Stomach (tissue), 4 donors: ENCODE measurements around the gene CDC37L1.

Experiments used
- POLR2AphosphoS5 ChIP-seq, 3 donors: sonication (generic); formaldehyde crosslinking; IDR thresholded peaks; one replicate each; pipeline ENCODE4 v1.6.1; 2016; ENCODE audit warnings: antibody characterized with exemption in 3 of 3
- TF ChIP-seq, protein P1 (sequence below), 7 experiments: fragments of 450-650 bp in 4 of 7; fragments of 200-600 bp in 3 of 7; sonication (generic) in 3 of 7; IDR thresholded peaks; one replicate each; pipeline ENCODE4 v1.5.1; 2016 to 2019; ENCODE audit warnings: antibody characterized with exemption in 7 of 7, control low read depth in 2 of 7, mild to moderate bottlenecking in 1 of 7

DNA sequence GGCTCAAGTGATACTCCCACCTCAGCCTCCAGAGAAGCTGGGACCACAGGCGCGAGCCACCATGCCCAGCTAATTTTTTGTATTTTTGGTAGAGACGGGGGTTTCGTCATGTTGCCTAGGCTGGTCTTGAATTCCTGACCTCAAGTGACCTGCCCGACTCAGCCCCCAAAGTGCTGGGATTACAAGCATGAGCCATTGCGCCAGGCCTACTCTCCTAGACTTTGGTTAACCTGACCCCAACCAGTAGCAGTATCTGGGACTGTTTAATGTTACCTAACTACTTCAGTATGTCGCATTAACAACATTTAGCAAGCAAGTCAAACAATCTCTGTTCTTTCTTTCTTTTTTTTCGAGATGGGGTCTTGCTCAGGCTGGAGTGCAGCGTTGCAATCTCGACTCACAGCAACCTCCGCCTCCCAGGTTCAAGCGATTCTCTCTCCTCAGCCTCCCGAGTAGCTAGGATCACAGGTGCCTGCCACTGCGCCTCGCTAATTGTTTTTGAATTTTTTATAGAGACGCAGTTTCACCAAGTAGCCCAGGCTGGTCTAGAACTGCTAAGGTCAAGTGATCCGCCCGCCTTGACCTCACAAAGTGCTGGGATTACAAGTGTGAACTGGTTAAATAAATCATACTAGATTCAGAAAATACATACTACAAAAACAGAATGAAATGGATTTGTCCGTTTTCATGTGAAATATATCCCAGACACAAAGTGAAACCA is 59.7 kb downstream of the CDC37L1 start:
- TF ChIP-seq, protein P1, sequence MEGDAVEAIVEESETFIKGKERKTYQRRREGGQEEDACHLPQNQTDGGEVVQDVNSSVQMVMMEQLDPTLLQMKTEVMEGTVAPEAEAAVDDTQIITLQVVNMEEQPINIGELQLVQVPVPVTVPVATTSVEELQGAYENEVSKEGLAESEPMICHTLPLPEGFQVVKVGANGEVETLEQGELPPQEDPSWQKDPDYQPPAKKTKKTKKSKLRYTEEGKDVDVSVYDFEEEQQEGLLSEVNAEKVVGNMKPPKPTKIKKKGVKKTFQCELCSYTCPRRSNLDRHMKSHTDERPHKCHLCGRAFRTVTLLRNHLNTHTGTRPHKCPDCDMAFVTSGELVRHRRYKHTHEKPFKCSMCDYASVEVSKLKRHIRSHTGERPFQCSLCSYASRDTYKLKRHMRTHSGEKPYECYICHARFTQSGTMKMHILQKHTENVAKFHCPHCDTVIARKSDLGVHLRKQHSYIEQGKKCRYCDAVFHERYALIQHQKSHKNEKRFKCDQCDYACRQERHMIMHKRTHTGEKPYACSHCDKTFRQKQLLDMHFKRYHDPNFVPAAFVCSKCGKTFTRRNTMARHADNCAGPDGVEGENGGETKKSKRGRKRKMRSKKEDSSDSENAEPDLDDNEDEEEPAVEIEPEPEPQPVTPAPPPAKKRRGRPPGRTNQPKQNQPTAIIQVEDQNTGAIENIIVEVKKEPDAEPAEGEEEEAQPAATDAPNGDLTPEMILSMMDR (IDR thresholded peaks at IDR 0.05), result no peak
- TF ChIP-seq POLR2AphosphoS5 (IDR thresholded peaks at IDR 0.05), result no peak
